Natural killer cell (primary cell): Measurements from ENCODE around the gene PATJ. TPM values are rescaled to one million over a fixed set of nuclear protein-coding genes. Genes with fewer than 3 reads are reported as not detected.
"Not testable (repeated sequence)": the region's sequence is repeated elsewhere in the genome, so short reads cannot be mapped to it uniquely, and the experiment has no call there.

Experiments used
- ATAC-seq, 3 donors: fragments of 150-1000 bp in 2 of 3; fragments of 200-7000 bp in 1 of 3; cut with Tn5 transposase; 1 replicate in 1 of 3; 2 replicates in 2 of 3; pipeline ENCODE4 v1.10.0; 2021; ENCODE audit warnings: mild to moderate bottlenecking in 2 of 3, moderate library complexity in 2 of 3
- DNase-seq, 2 donors: peaks; one replicate each; pipeline versions ENCODE4 v3.0.0 to v3.0.0-alpha.2; 2013 to 2021; ENCODE audit warnings: mixed read lengths in 1 of 2
- H3K27ac ChIP-seq: one replicate; pipeline ENCODE4 v1.5.1; 2013; ENCODE audit warnings: mild to moderate bottlenecking, low read length
- H3K27me3 ChIP-seq: one replicate; pipeline ENCODE4 v1.6.1; 2013; ENCODE audit warnings: low read length; ENCODE audit not compliant: control insufficient read depth, insufficient read depth
- H3K36me3 ChIP-seq: one replicate; pipeline ENCODE4 v1.6.1; 2013; ENCODE audit warnings: low read length; ENCODE audit not compliant: control insufficient read depth, insufficient read depth
- H3K4me1 ChIP-seq: one replicate; pipeline ENCODE4 v1.6.1; 2013; ENCODE audit warnings: low read length; ENCODE audit not compliant: control insufficient read depth, insufficient read depth
- H3K4me3 ChIP-seq: one replicate; pipeline ENCODE4 v1.5.1; 2013; ENCODE audit warnings: low read length
- H3K9me3 ChIP-seq: one replicate; pipeline ENCODE4 v1.6.1; 2013; ENCODE audit warnings: low read length; ENCODE audit not compliant: control insufficient read depth, insufficient read depth
- H3K27ac Mint-ChIP-seq, 2 donors: one replicate each; pipeline ENCODE4 v1.8.0; 2022; ENCODE audit warnings: mild to moderate bottlenecking in 2 of 2, mixed read lengths in 2 of 2, moderate library complexity in 1 of 2
- H3K27me3 Mint-ChIP-seq, 2 donors: one replicate each; pipeline ENCODE4 v1.8.0; 2022; ENCODE audit warnings: low read depth in 2 of 2, mixed read lengths in 2 of 2
- H3K36me3 Mint-ChIP-seq: one replicate; pipeline ENCODE4 v1.8.0; 2022; ENCODE audit warnings: mixed read lengths
- H3K4me1 Mint-ChIP-seq, 2 donors: one replicate each; pipeline ENCODE4 v1.8.0; 2022; ENCODE audit warnings: mixed read lengths in 2 of 2
- H3K4me3 Mint-ChIP-seq: one replicate; pipeline ENCODE4 v1.8.0; 2022; ENCODE audit warnings: mild to moderate bottlenecking, moderate library complexity, mixed read lengths
- H3K9me3 Mint-ChIP-seq, 2 donors: one replicate each; pipeline ENCODE4 v1.8.0; 2022; ENCODE audit warnings: mixed read lengths in 2 of 2
- WGBS: methylation state at CpG from one replicate; pipeline ENCODE4 v1.1.7; 2013; ENCODE audit warnings: missing lambda C conversion rate; ENCODE audit not compliant: insufficient coverage; 5-methylcytosine and 5-hydroxymethylcytosine counted together
- intact Hi-C: fragments of 100-400 bp; cut with micrococcal nuclease; formaldehyde crosslinking; loops from one replicate; pipeline ENCODE4 v1.14.2; 2022
- total RNA-seq, 4 donors: library from RNA; stranded (reverse); fragments of 120-200 nt in 1 of 4; gene quantifications; one replicate each; pipeline versions ENCODE4 v1.2.3 to v1.2.4, GENCODE V29; 2013 to 2022
- TF ChIP-seq, protein P1 (sequence below): fragments of 200-600 bp; IDR thresholded peaks from one replicate; pipeline ENCODE4 v1.8.0; 2022; ENCODE audit warnings: antibody characterized with exemption

PATJ gene
- total RNA-seq, 3 donors from 2014 or later (not counting 1 experiment from before 2014, with no cell fraction given) = 15.0 to 18.5 (median 16.7) TPM

GRCh38 chr1:62184336-62184735 lies 442.1 kb downstream of the PATJ start:
- WGBS = 88% methylated on average over 7 of the region's 7 CpGs
- no peaks in the 10 kb centered on the region for H3K4me1 Mint-ChIP-seq
- TF ChIP-seq, protein P1, sequence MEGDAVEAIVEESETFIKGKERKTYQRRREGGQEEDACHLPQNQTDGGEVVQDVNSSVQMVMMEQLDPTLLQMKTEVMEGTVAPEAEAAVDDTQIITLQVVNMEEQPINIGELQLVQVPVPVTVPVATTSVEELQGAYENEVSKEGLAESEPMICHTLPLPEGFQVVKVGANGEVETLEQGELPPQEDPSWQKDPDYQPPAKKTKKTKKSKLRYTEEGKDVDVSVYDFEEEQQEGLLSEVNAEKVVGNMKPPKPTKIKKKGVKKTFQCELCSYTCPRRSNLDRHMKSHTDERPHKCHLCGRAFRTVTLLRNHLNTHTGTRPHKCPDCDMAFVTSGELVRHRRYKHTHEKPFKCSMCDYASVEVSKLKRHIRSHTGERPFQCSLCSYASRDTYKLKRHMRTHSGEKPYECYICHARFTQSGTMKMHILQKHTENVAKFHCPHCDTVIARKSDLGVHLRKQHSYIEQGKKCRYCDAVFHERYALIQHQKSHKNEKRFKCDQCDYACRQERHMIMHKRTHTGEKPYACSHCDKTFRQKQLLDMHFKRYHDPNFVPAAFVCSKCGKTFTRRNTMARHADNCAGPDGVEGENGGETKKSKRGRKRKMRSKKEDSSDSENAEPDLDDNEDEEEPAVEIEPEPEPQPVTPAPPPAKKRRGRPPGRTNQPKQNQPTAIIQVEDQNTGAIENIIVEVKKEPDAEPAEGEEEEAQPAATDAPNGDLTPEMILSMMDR = no peak
- H3K27me3 Mint-ChIP-seq = peaks cover 0 to 2% of the 10 kb centered on the region in 2 donors
- H3K27ac Mint-ChIP-seq = no peak overlapping the region
- Histone ChIP-seq H3K27ac (no peak overlapping the region), H3K4me1 (no peaks in the 10 kb centered on the region), H3K9me3 (no peaks in the 10 kb centered on the region), H3K36me3 (no peaks in the 10 kb centered on the region), H3K27me3 (no peaks in the 10 kb centered on the region), H3K4me3 (no peak overlapping the region)
- intact Hi-C loops = no loop called here
- H3K36me3 Mint-ChIP-seq = no peaks in the 10 kb centered on the region
- no peak for DNase-seq
- H3K9me3 Mint-ChIP-seq = no peaks in the 10 kb centered on the region
- ATAC-seq = no peak
- H3K4me3 Mint-ChIP-seq = no peak overlapping the region

- H3K27ac Mint-ChIP-seq, H3K4me1 ChIP-seq, H3K4me3 Mint-ChIP-seq, H3K4me3 ChIP-seq, H3K36me3 Mint-ChIP-seq, intact Hi-C loops, H3K27ac ChIP-seq, DNase-seq, H3K36me3 ChIP-seq, H3K4me1 Mint-ChIP-seq, H3K27me3 ChIP-seq, H3K9me3 Mint-ChIP-seq, H3K9me3 ChIP-seq, ATAC-seq, H3K27me3 Mint-ChIP-seq: not testable (repeated sequence)
- 90% methylated on average over 6 of the region's 6 CpGs for WGBS
Measured at GRCh38 chr1:62185233-62185632, 443.0 kb downstream of the PATJ start.

DNA sequence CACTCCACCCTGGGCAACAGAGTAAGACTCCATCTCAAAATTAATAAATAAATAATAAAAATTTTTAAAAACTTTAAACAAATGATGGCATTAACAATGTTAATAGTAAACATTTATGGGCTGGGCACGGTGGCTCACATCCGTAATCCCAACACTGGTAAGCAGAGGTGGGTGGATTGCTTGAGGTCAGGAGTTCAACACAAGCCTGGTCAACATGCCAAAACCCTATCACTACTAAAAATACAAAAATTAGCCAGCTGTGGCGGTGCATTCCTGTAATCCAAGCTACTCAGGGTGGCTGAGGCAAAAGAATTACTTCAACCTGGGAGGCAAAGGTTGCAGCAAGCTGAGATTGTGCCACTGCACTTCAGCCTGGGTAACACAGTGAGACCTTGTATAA lies 443.4 kb downstream of the PATJ start:
- H3K36me3 Mint-ChIP-seq = no peaks in the 10 kb centered on the region
- Histone ChIP-seq H3K4me3 (no peak overlapping the region), H3K4me1 (no peaks in the 10 kb centered on the region), H3K36me3 (no peaks in the 10 kb centered on the region), H3K27ac (no peak overlapping the region), H3K27me3 (no peaks in the 10 kb centered on the region), H3K9me3 (no peaks in the 10 kb centered on the region)
- H3K9me3 Mint-ChIP-seq = no peaks in the 10 kb centered on the region
- H3K27ac Mint-ChIP-seq = no peak overlapping the region
- H3K4me3 Mint-ChIP-seq = no peak overlapping the region
- WGBS = 63% methylated on average over 1 of the region's 3 CpGs
- intact Hi-C loops = no loop called here
- no peaks in the 10 kb centered on the region for H3K4me1 Mint-ChIP-seq
- H3K27me3 Mint-ChIP-seq = peaks cover 0 to 2% of the 10 kb centered on the region in 2 donors
- TF ChIP-seq, protein P1 = no peak
- ATAC-seq (no peak), DNase-seq (no peak)

DNA sequence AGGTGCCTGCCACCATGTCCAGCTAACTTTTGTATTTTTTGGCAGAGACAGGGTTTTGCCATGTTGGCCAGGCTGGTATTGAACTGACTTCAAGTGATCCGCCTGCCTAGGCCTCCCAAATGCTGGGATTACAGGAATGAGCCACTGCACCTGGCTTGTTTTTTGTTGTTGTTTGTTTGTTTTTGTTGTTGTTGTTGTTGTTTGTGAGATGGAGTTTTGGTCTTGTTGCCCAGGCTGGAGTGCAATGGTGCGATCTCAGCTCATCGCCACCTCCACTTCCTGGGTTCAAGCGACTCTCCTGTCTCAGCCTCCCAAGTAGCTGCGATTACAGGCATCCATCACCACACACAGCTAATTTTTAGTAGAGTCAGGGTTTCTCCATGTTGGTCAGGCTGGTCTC lies 445.3 kb downstream of the PATJ start:
- no peaks in the 10 kb centered on the region for H3K4me1 ChIP-seq
- ATAC-seq (no peak), DNase-seq (no peak)
- Mint-ChIP-seq H3K4me1 (no peaks in the 10 kb centered on the region), H3K27me3 (peaks cover 0 to under 1% of the 10 kb centered on the region in 2 donors), H3K27ac (no peak overlapping the region), H3K36me3 (no peaks in the 10 kb centered on the region), H3K9me3 (no peaks in the 10 kb centered on the region), H3K4me3 (no peak overlapping the region)
- H3K27ac ChIP-seq = no peak overlapping the region
- no peaks in the 10 kb centered on the region for H3K9me3 ChIP-seq
- H3K4me3 ChIP-seq = no peak overlapping the region
- no peaks in the 10 kb centered on the region for H3K27me3 ChIP-seq
- 94% methylated on average over 5 of the region's 5 CpGs for WGBS
- TF ChIP-seq, protein P1 = no peak
- no peaks in the 10 kb centered on the region for H3K36me3 ChIP-seq
- intact Hi-C loops = no loop called here
